Fibroblast of lung (primary cell): Measurements from ENCODE around the gene DMP1. TPM values are rescaled to one million over a fixed set of nuclear protein-coding genes. Genes with fewer than 3 reads are reported as not detected.
A peak's percentile ranks its signal among the peaks of the same experiment; 100 is the strongest.

Source experiments
- DNase-seq, 2 donors: peaks; one replicate each; pipeline versions ENCODE4 v3.0.0 to v3.0.0-alpha.2; 2010; ENCODE audit warnings: low read depth in 2 of 2
- H2AFZ ChIP-seq: 2 replicates; pipeline ENCODE4 v1.5.1; 2012; ENCODE audit warnings: low read length, control low read depth, inconsistent platforms
- H3K27ac ChIP-seq: 2 replicates; pipeline ENCODE4 v1.5.1; 2011; ENCODE audit warnings: low read length, control low read depth; ENCODE audit not compliant: insufficient read depth
- H3K27me3 ChIP-seq: 2 replicates; pipeline ENCODE4 v1.5.1; 2011; ENCODE audit warnings: mild to moderate bottlenecking, low read length; ENCODE audit not compliant: control insufficient read depth, insufficient read depth
- H3K36me3 ChIP-seq: 2 replicates; pipeline ENCODE4 v1.5.1; 2011; ENCODE audit warnings: low read length; ENCODE audit not compliant: control insufficient read depth, insufficient read depth
- H3K4me1 ChIP-seq: 2 replicates; pipeline ENCODE4 v1.5.1; 2011; ENCODE audit warnings: low read length; ENCODE audit not compliant: control insufficient read depth, insufficient read depth; ENCODE audit errors: extremely low read depth
- H3K4me2 ChIP-seq: 2 replicates; pipeline ENCODE4 v1.5.1; 2011; ENCODE audit warnings: low read length, control low read depth; ENCODE audit not compliant: insufficient read depth; ENCODE audit errors: extremely low read depth
- H3K4me3 ChIP-seq, 4 experiments: fragments of 200-600 bp in 1 of 4; sonication (generic) in 1 of 4; replicated peaks in 1 of 4; 2 replicates each; pipeline ENCODE4 v1.5.1; 2011 to 2016; ENCODE audit warnings: low read length in 4 of 4, low read depth in 3 of 4, mild to moderate bottlenecking in 3 of 4, control low read depth in 2 of 4, inconsistent platforms in 1 of 4, mixed read lengths in 1 of 4; ENCODE audit not compliant: insufficient read depth in 1 of 4; ENCODE audit errors: control extremely low read depth in 1 of 4
- H3K79me2 ChIP-seq: 2 replicates; pipeline ENCODE4 v1.5.1; 2012; ENCODE audit warnings: mild to moderate bottlenecking, low read length, inconsistent platforms; ENCODE audit not compliant: control insufficient read depth, insufficient read depth
- H3K9ac ChIP-seq: 2 replicates; pipeline ENCODE4 v1.5.1; 2011; ENCODE audit warnings: mild to moderate bottlenecking, low read length, control low read depth; ENCODE audit not compliant: insufficient read depth
- H3K9me3 ChIP-seq: 2 replicates; pipeline ENCODE4 v1.5.1; 2012; ENCODE audit warnings: low read depth, low read length; ENCODE audit not compliant: control insufficient read depth, insufficient read depth
- H4K20me1 ChIP-seq: 2 replicates; pipeline ENCODE4 v1.5.1; 2011; ENCODE audit warnings: low read length; ENCODE audit not compliant: control insufficient read depth, insufficient read depth; ENCODE audit errors: extremely low read depth
- EZH2 ChIP-seq: IDR thresholded peaks from 2 replicates; pipeline ENCODE4 v1.5.1; 2012; ENCODE audit warnings: low read length, control low read depth, mild to moderate bottlenecking; ENCODE audit errors: missing control alignments
- polyA plus RNA-seq, 2 donors: library from polyadenylated mRNA; depleted of rRNA in 1 of 2; stranded (reverse) in 1 of 2; unstranded in 1 of 2; fragments of >200 nt; gene quantifications; 2 replicates each; pipeline ENCODE4 v1.2.1, GENCODE V29; 2011 to 2012; ENCODE audit warnings: missing spikeins in 1 of 2
- total RNA-seq: library from RNA; depleted of rRNA; stranded (reverse); fragments of >200 nt; gene quantifications from 2 replicates; pipeline ENCODE4 v1.2.1, GENCODE V29; 2014
- TF ChIP-seq, protein P1 (sequence below), 2 donors: IDR thresholded peaks in 1 of 2; conservative IDR thresholded peaks in 1 of 2; 1 replicate in 1 of 2; 2 replicates in 1 of 2; pipeline ENCODE4 v1.5.1; 2011 to 2012; ENCODE audit warnings: low read length in 2 of 2, control low read depth in 1 of 2, inconsistent platforms in 1 of 2, low read depth in 1 of 2, mild to moderate bottlenecking in 1 of 2

DMP1 gene
- total and polyA plus RNA-seq, 2 donors (not counting 1 experiment from before 2014, with no cell fraction given), result not detected

DNA sequence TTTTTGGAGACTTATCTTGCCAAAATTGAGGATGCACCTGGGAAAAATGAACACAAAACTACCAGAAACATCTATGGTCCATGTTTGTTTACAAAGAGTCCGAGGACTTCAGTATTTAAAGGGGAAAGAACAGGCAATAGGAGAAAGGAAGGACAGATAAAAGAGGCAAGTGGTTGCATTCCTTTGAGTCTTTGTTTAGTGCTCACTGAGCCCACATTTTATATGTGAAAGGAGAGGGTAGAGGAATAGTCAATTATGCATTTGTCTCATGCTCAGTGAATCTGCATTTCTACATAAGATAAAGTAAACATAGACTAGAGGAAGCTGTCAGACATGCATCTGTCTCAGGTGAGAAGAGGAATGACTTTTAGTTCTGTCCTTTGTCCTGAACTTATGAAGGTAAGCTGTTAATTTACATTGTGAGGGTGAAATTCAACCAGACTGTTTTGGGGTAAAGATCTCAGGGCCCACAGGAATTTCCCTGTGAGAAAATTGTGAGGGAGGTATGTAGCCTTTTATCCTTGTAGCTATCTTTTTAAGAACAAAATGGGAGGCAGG is 4.5 kb downstream of the DMP1 start:
- H3K79me2 ChIP-seq, result no peaks in the 10 kb centered on the region
- no peak overlapping the region for H3K4me2 ChIP-seq
- no peaks in the 10 kb centered on the region for H3K9me3 ChIP-seq
- H3K27me3 ChIP-seq, result no peaks in the 10 kb centered on the region
- TF ChIP-seq, protein P1, sequence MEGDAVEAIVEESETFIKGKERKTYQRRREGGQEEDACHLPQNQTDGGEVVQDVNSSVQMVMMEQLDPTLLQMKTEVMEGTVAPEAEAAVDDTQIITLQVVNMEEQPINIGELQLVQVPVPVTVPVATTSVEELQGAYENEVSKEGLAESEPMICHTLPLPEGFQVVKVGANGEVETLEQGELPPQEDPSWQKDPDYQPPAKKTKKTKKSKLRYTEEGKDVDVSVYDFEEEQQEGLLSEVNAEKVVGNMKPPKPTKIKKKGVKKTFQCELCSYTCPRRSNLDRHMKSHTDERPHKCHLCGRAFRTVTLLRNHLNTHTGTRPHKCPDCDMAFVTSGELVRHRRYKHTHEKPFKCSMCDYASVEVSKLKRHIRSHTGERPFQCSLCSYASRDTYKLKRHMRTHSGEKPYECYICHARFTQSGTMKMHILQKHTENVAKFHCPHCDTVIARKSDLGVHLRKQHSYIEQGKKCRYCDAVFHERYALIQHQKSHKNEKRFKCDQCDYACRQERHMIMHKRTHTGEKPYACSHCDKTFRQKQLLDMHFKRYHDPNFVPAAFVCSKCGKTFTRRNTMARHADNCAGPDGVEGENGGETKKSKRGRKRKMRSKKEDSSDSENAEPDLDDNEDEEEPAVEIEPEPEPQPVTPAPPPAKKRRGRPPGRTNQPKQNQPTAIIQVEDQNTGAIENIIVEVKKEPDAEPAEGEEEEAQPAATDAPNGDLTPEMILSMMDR (conservative IDR thresholded peaks at IDR 0.05 in 1 of 2, IDR thresholded peaks at IDR 0.05 in 1 of 2; ENCODE audit: low read depth in 1 of 2, low read length in 2 of 2), result no peak
- no peak for TF ChIP-seq EZH2
- H3K36me3 ChIP-seq, result no peaks in the 10 kb centered on the region
- H3K4me3 ChIP-seq, result no peak overlapping the region
- H2AFZ ChIP-seq, result no peak overlapping the region
- no peaks in the 10 kb centered on the region for H4K20me1 ChIP-seq
- H3K4me1 ChIP-seq, result peaks cover 2% of the 10 kb centered on the region
- DNase-seq, result no peak
- H3K9ac ChIP-seq, result no peak overlapping the region
- no peak overlapping the region for H3K27ac ChIP-seq

DNA sequence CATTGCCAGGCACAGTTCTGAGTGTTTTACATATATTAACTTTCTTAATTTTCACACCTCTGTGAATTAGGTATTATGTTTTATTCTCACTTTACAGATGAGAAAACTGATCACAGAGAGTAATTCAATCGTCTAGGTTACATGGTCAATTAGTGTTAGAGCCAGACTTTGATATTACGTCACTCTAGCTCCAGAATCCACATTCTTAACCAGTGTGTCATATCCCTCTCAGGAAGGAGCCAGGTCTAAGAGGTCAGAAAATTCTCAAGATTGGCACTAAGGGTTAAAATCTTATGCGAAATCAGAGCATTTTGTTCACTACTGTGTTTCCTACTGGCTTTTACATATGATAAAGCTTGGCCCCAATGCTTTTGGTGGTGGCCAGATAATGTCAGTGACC is 7.4 kb downstream of the DMP1 start:
- DNase-seq, result peak; percentile 61 to 77
- no peaks in the 10 kb centered on the region for H3K79me2 ChIP-seq
- peaks cover 2% of the 10 kb centered on the region for H3K4me1 ChIP-seq
- H2AFZ ChIP-seq, result no peak overlapping the region
- no peaks in the 10 kb centered on the region for H3K36me3 ChIP-seq
- no peaks in the 10 kb centered on the region for H3K9me3 ChIP-seq
- H3K9ac ChIP-seq, result no peak overlapping the region
- H4K20me1 ChIP-seq, result no peaks in the 10 kb centered on the region
- TF ChIP-seq, protein P1 (conservative IDR thresholded peaks at IDR 0.05 in 1 of 2, IDR thresholded peaks at IDR 0.05 in 1 of 2; ENCODE audit: low read depth in 1 of 2, low read length in 2 of 2), result no peak
- TF ChIP-seq EZH2, result no peak
- H3K4me2 ChIP-seq, result no peak overlapping the region
- H3K4me3 ChIP-seq, result no peak overlapping the region
- H3K27me3 ChIP-seq, result no peaks in the 10 kb centered on the region
- H3K27ac ChIP-seq, result no peak overlapping the region

DNA sequence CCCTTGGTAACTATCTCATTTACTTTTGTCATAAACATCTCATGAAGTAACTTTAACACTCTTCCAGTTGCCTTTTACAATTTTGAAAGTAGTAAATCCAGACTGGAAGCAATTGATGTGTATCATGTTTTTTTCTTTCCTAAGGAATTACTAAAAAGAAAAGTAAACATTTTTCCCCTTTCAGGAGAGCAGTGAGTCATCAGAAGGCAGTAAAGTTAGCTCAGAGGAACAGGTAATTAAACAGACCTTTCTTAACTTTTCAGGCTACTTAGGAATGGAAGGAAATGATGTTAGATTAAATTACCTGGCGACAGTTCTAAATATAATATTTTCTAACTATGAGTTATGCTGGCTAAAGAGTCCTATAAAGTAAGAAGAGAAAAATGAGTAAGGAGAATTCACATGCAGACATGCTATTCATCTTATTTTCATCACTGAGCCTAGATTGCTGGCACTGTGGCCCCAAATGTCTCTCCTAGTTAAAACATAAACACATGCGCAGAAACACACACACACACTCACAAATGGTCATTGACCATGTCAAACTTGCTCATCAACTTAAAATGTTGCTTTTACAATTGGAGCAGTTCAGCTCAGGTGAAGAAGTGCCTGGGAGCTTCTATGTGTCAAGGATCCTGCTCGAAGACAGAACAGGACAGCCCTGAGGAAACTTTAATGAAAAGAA is 9.3 kb downstream of the DMP1 start:
- no peaks in the 10 kb centered on the region for H3K36me3 ChIP-seq
- peak overlapping the region; percentile 5 for H3K4me2 ChIP-seq
- peak in 1 of 2 donors; percentile 30 for DNase-seq
- no peaks in the 10 kb centered on the region for H3K79me2 ChIP-seq
- H3K9me3 ChIP-seq, result no peaks in the 10 kb centered on the region
- H3K27ac ChIP-seq, result no peak overlapping the region
- H2AFZ ChIP-seq, result no peak overlapping the region
- TF ChIP-seq EZH2, result no peak
- TF ChIP-seq, protein P1 (conservative IDR thresholded peaks at IDR 0.05 in 1 of 2, IDR thresholded peaks at IDR 0.05 in 1 of 2; ENCODE audit: low read depth in 1 of 2, low read length in 2 of 2), result no peak
- H3K4me3 ChIP-seq, result no peak overlapping the region
- no peaks in the 10 kb centered on the region for H4K20me1 ChIP-seq
- H3K9ac ChIP-seq, result no peak overlapping the region
- H3K27me3 ChIP-seq, result no peaks in the 10 kb centered on the region
- H3K4me1 ChIP-seq, result peaks cover 2% of the 10 kb centered on the region
